ENCODE measurements around the gene L3MBTL4.

The L3MBTL4 gene

DNA sequence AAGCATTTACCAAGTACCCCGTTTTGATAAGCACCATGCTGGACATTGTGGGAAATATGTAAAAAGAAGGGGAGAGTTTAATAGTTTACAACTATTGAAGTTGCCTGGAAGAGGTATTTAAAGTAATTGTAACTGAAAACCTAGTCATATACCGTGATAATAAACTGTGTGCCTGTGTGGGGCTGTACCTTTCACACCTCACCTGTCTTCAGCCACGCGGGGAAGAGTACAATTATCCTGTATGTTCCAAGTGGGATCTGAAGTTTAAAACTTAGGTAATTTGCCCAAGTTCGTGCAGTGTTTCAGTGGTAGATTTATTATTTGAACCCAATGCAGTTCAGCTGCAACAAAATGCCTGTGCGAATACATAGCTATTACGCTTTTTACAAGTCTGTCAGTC, 391.2 kb downstream of the L3MBTL4 start:
- TF ChIP-seq, protein P1, sequence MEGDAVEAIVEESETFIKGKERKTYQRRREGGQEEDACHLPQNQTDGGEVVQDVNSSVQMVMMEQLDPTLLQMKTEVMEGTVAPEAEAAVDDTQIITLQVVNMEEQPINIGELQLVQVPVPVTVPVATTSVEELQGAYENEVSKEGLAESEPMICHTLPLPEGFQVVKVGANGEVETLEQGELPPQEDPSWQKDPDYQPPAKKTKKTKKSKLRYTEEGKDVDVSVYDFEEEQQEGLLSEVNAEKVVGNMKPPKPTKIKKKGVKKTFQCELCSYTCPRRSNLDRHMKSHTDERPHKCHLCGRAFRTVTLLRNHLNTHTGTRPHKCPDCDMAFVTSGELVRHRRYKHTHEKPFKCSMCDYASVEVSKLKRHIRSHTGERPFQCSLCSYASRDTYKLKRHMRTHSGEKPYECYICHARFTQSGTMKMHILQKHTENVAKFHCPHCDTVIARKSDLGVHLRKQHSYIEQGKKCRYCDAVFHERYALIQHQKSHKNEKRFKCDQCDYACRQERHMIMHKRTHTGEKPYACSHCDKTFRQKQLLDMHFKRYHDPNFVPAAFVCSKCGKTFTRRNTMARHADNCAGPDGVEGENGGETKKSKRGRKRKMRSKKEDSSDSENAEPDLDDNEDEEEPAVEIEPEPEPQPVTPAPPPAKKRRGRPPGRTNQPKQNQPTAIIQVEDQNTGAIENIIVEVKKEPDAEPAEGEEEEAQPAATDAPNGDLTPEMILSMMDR (IDR thresholded peaks at IDR 0.05; ENCODE audit: extremely low read depth, missing control alignments) = no peak

DNA sequence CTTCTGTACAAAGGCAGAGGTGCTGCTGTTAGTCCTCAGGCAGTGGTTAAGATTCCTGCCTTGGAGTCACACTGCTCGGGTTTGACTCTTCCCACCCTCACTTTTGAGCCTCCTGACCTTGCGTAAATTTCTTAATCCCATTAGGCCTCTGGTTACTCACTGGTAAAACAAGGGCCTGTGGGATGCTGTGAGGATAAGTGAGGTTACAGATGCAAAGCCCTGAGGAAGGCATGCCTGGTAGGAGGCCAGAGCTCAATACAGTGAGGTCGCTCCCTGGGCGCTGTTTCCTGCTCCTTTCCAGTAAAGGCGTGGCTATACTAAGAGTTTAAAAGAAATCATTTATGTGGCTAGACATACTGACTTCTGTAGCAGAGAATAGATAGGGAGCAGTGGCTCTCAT, 391.9 kb downstream of the L3MBTL4 start:
- no peak for DNase-seq (ENCODE audit: low spot score)
- TF ChIP-seq, protein P1 (IDR thresholded peaks at IDR 0.05; ENCODE audit: extremely low read depth, missing control alignments) = no peak

More for the DNA sequence above, 391.2 kb downstream of the L3MBTL4 start:
- no peak for DNase-seq (ENCODE audit: low spot score)

DNA sequence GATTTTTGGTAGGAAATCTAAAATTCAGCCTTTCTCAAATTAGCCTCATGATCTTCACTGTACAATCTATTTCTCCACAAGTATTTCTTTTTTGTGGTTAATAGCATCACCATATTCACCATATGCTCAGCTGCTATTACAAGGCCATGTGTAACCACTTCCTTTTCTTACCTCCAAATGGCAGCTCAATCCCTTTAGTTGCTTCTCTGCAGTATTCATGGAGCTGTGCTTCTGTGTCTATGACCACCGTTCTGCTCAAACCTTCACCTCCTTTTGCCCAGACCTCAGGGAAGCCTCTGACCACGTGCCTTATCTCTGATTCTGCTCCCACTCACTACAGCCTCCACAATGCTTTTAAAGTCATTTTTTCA, 392.7 kb downstream of the L3MBTL4 start:
- TF ChIP-seq, protein P1 (IDR thresholded peaks at IDR 0.05; ENCODE audit: extremely low read depth, missing control alignments) = no peak
- peak; percentile 23 for DNase-seq (ENCODE audit: low spot score)

DNA sequence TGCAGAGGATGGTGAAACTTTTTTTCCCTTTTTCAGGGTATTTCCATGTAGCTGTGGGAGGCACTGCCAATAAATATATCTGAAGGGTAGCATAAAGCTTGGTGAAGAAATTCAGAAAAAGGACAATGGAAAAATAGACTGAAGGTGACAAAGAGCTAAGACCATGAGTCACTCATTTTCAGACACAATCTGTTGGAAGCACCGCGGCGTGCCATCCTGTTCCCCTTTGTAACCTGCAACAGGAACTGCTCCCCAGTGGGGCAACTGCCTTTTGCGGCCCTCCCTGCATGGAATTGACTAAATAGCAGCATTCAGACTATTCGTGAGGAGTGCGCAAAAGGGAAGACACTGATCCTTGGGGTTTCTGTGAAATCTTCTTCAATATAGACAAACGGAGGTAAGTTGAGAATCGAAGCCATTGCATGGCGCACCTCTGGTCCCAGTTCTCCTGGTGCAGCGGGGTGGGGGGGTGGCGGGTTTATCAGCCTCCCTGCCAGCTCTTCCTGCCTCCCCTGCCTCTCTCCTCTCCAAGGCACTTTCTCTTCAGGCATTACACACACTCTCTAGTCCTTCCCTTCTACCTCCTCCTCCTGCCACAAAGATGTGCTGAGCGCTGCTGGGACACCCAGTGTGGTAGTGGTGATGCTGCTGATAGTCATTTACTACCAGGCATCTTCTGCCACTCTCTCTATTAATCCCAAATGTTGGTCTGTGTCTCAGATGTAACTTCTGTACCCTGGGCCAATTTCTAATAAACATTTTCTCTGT, 393.2 kb downstream of the L3MBTL4 start:
- TF ChIP-seq, protein P1 (IDR thresholded peaks at IDR 0.05; ENCODE audit: extremely low read depth, missing control alignments) = no peak
- no peak for DNase-seq (ENCODE audit: low spot score)

DNA sequence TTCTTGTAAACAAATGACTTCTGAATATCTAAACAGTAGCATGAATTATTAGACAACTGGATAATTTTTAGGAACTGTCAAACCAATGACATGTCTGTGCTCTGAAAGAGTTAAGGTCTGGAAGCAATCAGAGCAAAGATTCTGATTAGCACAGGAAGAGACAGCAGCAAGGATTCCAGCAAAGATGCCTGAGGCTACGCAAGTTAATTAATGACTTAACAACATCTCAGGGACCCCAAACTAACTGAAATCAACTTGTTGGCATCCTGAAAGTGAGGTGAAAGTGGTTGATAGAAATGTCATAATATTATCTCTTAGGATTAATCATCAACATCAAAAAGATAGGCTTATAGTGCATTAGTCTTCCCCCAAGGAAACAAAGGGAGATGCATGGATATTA, 396.0 kb downstream of the L3MBTL4 start:
- TF ChIP-seq, protein P1 (IDR thresholded peaks at IDR 0.05; ENCODE audit: extremely low read depth, missing control alignments) = no peak
- DNase-seq (ENCODE audit: low spot score) = no peak

DNA sequence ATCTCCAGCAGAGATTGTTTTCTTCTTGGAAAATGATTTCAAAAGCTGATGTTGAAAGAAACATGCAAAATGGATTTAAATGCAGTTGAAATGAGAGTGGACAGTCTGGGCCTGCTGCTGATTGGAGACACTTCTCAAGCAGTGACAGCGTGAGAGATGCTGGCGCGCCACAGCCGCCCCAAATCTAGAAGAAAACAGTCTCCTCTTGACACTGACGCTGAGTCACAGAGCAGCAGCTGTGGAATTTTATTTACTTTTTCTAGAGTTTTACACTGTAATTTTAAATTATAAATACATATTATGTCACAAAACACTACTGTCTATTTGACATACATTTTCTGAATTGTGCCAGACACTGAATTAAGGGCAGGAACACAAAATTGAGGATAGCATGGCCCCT, 397.5 kb downstream of the L3MBTL4 start:
- TF ChIP-seq, protein P1 (IDR thresholded peaks at IDR 0.05; ENCODE audit: extremely low read depth, missing control alignments) = no peak

DNA sequence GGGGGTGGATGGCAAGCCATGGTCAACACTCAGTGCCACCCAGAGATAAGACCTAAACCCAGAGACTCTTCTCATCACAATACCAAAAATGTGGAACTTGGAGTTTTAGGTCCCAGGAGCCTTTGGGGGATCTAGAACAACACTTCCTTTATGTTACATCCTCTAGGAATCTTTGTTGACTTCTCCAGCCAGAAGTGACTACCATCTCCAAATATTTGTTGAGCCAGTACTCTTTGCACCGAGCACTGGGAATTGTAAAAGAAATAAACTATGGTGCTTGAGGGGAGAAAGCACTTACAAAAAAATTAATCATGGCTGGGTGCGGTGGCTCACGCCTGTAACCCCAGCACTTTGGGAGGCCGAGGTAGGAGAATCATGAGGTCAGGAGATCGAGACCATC, 399.3 kb downstream of the L3MBTL4 start:
- DNase-seq (ENCODE audit: low spot score) = no peak
- TF ChIP-seq, protein P1 (IDR thresholded peaks at IDR 0.05; ENCODE audit: extremely low read depth, missing control alignments) = no peak

More for the DNA sequence above, 397.5 kb downstream of the L3MBTL4 start:
- DNase-seq (ENCODE audit: low spot score) = no peak

Measured in GM20000 (cell line).